Liver (tissue), 3 donors: Measurements from ENCODE around the gene BCAS1.

Source experiments
- SP1 ChIP-seq: IDR thresholded peaks from 2 replicates; pipeline ENCODE4 v1.6.1; 2018; ENCODE audit warnings: antibody characterized with exemption, mild to moderate bottlenecking
- TAF1 ChIP-seq: conservative IDR thresholded peaks from 2 replicates; pipeline ENCODE4 v1.6.1; 2016; ENCODE audit warnings: antibody characterized with exemption, mild to moderate bottlenecking
- YY1 ChIP-seq: IDR thresholded peaks from 2 replicates; pipeline ENCODE4 v1.6.1; 2016; ENCODE audit warnings: antibody characterized with exemption, mild to moderate bottlenecking
- TF ChIP-seq, protein P1 (sequence below): fragments of 150-350 bp; IDR thresholded peaks from 2 replicates; pipeline ENCODE4 v1.5.1; 2017; ENCODE audit warnings: improper control_type of control experiment, low read depth, low read length; ENCODE audit not compliant: missing input control
- TF ChIP-seq, protein P2 (sequence below): IDR thresholded peaks from 2 replicates; pipeline ENCODE4 v1.6.1; 2016; ENCODE audit warnings: antibody characterized with exemption, mild to moderate bottlenecking
- TF ChIP-seq, protein P3 (sequence below): IDR thresholded peaks from 2 replicates; pipeline ENCODE4 v1.6.1; 2016; ENCODE audit warnings: antibody characterized with exemption
- donor health status: healthy.
- donor health status: healthy.

DNA sequence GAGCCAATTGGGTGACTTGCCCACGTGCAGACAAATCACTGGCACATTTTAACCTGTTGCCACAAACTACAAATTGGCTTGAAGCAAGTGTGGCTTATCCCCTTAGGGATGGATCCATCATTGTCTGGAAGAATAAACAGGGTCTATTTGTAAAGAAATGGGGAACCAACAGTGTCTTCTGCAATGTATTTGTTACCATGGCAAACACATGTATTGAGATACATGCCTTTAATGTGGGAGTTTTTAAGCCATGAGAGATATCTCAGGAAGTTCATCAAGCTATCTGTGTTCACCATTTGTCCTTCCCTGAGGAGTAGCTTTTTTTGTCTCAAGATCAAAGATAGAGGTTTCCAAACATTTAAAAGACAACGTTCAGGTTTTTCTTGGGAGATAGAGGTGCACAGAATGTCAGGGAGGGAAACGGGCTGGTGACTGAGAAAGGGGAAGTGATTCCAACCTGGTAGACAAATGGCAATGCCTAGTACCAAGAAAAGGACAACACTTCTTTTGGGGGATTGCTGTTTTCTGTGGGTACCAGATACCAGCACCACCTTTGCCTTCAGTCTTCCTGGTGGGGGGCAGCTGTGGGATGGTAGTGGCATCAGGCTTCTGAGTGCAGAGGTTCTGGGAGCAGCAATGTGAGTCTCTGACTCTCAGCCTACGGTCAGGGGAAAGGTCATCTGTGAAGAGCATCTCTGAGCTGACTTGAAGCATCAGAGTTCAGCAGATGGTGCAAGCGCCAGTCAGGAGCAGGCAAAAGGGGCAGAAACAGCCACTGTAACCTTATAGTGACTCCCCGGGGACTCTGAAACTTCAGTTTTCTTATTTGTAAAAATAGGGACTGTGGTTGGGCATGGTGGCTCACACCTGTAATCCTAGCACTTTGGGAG, 20.1 kb upstream of the BCAS1 start:
- TF ChIP-seq, protein P1, sequence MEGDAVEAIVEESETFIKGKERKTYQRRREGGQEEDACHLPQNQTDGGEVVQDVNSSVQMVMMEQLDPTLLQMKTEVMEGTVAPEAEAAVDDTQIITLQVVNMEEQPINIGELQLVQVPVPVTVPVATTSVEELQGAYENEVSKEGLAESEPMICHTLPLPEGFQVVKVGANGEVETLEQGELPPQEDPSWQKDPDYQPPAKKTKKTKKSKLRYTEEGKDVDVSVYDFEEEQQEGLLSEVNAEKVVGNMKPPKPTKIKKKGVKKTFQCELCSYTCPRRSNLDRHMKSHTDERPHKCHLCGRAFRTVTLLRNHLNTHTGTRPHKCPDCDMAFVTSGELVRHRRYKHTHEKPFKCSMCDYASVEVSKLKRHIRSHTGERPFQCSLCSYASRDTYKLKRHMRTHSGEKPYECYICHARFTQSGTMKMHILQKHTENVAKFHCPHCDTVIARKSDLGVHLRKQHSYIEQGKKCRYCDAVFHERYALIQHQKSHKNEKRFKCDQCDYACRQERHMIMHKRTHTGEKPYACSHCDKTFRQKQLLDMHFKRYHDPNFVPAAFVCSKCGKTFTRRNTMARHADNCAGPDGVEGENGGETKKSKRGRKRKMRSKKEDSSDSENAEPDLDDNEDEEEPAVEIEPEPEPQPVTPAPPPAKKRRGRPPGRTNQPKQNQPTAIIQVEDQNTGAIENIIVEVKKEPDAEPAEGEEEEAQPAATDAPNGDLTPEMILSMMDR = no peak
- no peak for TF ChIP-seq SP1
- TF ChIP-seq, protein P2, sequence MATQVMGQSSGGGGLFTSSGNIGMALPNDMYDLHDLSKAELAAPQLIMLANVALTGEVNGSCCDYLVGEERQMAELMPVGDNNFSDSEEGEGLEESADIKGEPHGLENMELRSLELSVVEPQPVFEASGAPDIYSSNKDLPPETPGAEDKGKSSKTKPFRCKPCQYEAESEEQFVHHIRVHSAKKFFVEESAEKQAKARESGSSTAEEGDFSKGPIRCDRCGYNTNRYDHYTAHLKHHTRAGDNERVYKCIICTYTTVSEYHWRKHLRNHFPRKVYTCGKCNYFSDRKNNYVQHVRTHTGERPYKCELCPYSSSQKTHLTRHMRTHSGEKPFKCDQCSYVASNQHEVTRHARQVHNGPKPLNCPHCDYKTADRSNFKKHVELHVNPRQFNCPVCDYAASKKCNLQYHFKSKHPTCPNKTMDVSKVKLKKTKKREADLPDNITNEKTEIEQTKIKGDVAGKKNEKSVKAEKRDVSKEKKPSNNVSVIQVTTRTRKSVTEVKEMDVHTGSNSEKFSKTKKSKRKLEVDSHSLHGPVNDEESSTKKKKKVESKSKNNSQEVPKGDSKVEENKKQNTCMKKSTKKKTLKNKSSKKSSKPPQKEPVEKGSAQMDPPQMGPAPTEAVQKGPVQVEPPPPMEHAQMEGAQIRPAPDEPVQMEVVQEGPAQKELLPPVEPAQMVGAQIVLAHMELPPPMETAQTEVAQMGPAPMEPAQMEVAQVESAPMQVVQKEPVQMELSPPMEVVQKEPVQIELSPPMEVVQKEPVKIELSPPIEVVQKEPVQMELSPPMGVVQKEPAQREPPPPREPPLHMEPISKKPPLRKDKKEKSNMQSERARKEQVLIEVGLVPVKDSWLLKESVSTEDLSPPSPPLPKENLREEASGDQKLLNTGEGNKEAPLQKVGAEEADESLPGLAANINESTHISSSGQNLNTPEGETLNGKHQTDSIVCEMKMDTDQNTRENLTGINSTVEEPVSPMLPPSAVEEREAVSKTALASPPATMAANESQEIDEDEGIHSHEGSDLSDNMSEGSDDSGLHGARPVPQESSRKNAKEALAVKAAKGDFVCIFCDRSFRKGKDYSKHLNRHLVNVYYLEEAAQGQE = no peak
- no peak for TF ChIP-seq YY1
- TF ChIP-seq TAF1 = no peak
- TF ChIP-seq, protein P3, sequence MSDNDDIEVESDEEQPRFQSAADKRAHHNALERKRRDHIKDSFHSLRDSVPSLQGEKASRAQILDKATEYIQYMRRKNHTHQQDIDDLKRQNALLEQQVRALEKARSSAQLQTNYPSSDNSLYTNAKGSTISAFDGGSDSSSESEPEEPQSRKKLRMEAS = no peak
